H1 (cell line): Measurements from ENCODE around the gene UVRAG. TPM values are rescaled to one million over a fixed set of nuclear protein-coding genes. Genes with fewer than 3 reads are reported as not detected.

Experiments
- CTCF ChIA-PET: fragments of 300-600 bp; sonication (Branson Sonifier 250); formaldehyde crosslinking; loops from one replicate; lab custom pipeline; 2021; ENCODE audit not compliant: partially characterized antibody; lab: Charles Lee
- POLR2A ChIA-PET: fragments of 300-600 bp; sonication (Branson Sonifier 250); formaldehyde crosslinking; loops from one replicate; lab custom pipeline; 2021; ENCODE audit warnings: inconsistent platforms; ENCODE audit not compliant: partially characterized antibody; lab: Charles Lee
- DNase-seq, 2 experiments: peaks; one replicate each; pipeline versions ENCODE4 v3.0.0 to v3.0.0-alpha.2; 2010 to 2022; ENCODE audit warnings: low spot score in 2 of 2, low read depth in 1 of 2, mixed read lengths in 1 of 2
- FAIRE-seq: peaks from 2 replicates; lab custom pipeline; 2011; peaks lifted over from hg19 to GRCh38; lab: Jason Lieb, UNC
- H2AFZ ChIP-seq: 2 replicates; pipeline ENCODE4 v1.8.1; 2012; ENCODE audit warnings: low read length, inconsistent platforms
- H2AK5ac ChIP-seq: 2 replicates; pipeline ENCODE4 v1.6.1; 2013; ENCODE audit warnings: low read depth, low read length
- H2BK120ac ChIP-seq: replicated peaks from 2 replicates; pipeline ENCODE3; 2013; ENCODE audit warnings: low read depth, low read length, inconsistent platforms
- H2BK12ac ChIP-seq: 2 replicates; pipeline ENCODE4 v1.6.1; 2013; ENCODE audit warnings: low read depth, low read length
- H2BK15ac ChIP-seq: 2 replicates; pipeline ENCODE4 v1.6.1; 2013; ENCODE audit warnings: low read length
- H2BK20ac ChIP-seq: 2 replicates; pipeline ENCODE4 v1.6.1; 2013; ENCODE audit warnings: low read length
- H2BK5ac ChIP-seq: 2 replicates; pipeline ENCODE4 v1.6.1; 2013; ENCODE audit warnings: low read depth, low read length
- H3K14ac ChIP-seq: 2 replicates; pipeline ENCODE4 v1.6.1; 2013; ENCODE audit warnings: inconsistent platforms; ENCODE audit not compliant: insufficient read length
- H3K18ac ChIP-seq: 2 replicates; pipeline ENCODE4 v1.6.1; 2013; ENCODE audit warnings: low read length; ENCODE audit errors: extremely low read depth
- H3K23ac ChIP-seq: 2 replicates; pipeline ENCODE4 v1.6.1; 2013; ENCODE audit warnings: inconsistent platforms; ENCODE audit not compliant: insufficient read length
- H3K23me2 ChIP-seq: 2 replicates; pipeline ENCODE4 v1.6.1; 2013; ENCODE audit warnings: low read depth, low read length
- H3K27ac ChIP-seq: 2 replicates; pipeline ENCODE4 v1.6.1; 2011; ENCODE audit warnings: low read depth, low read length, inconsistent platforms
- H3K27me3 ChIP-seq, 4 experiments: replicated peaks in 1 of 4; 1 replicate in 1 of 4; 2 replicates in 3 of 4; pipeline versions ENCODE4 v1.6.1 to v1.8.1; 2011 to 2013; ENCODE audit warnings: low read length in 3 of 4, mild to moderate bottlenecking in 3 of 4, inconsistent platforms in 2 of 4, mixed read lengths in 2 of 4, moderate library complexity in 1 of 4; ENCODE audit not compliant: control insufficient read depth in 3 of 4, insufficient read depth in 3 of 4; ENCODE audit errors: extremely low read depth in 1 of 4
- H3K36me3 ChIP-seq, 4 experiments: 2 replicates each; pipeline versions ENCODE4 v1.6.1 to v1.8.1; 2011 to 2013; ENCODE audit warnings: mild to moderate bottlenecking in 4 of 4, low read length in 3 of 4, moderate library complexity in 2 of 4, control low read depth in 1 of 4, inconsistent platforms in 1 of 4; ENCODE audit not compliant: insufficient read depth in 4 of 4, control insufficient read depth in 2 of 4
- H3K4ac ChIP-seq: replicated peaks from 2 replicates; pipeline ENCODE3; 2013; ENCODE audit warnings: low read length, low read depth, mixed read lengths, inconsistent platforms; ENCODE audit not compliant: insufficient read length
- H3K4me1 ChIP-seq, 4 experiments: replicated peaks in 1 of 4; 1 replicate in 1 of 4; 2 replicates in 3 of 4; pipeline versions ENCODE4 v1.6.1 to v1.8.1; 2011 to 2013; ENCODE audit warnings: low read length in 3 of 4, inconsistent platforms in 2 of 4, mixed read lengths in 1 of 4; ENCODE audit not compliant: insufficient read depth in 4 of 4, control insufficient read depth in 3 of 4
- H3K4me2 ChIP-seq, 2 experiments: 2 replicates each; pipeline versions ENCODE4 v1.6.1 to v1.8.1; 2011 to 2013; ENCODE audit warnings: low read depth in 2 of 2, low read length in 2 of 2, control low read depth in 1 of 2, inconsistent platforms in 1 of 2, mild to moderate bottlenecking in 1 of 2; ENCODE audit not compliant: insufficient read depth in 1 of 2
- H3K4me3 ChIP-seq, 4 experiments: fragments of 200-600, 300-600 bp in 1 of 4; sonication (generic), shearing (Covaris generic), sonication (Bioruptor Twin) in 1 of 4; 2 replicates each; pipeline versions ENCODE4 v1.5.1 to v1.8.1; 2011 to 2016; ENCODE audit warnings: low read length in 4 of 4, low read depth in 3 of 4, control low read depth in 2 of 4, inconsistent platforms in 2 of 4, mild to moderate bottlenecking in 2 of 4, mixed read lengths in 1 of 4, moderate library complexity in 1 of 4; ENCODE audit not compliant: insufficient read depth in 2 of 4; ENCODE audit errors: extremely low read depth in 1 of 4
- H3K56ac ChIP-seq: replicated peaks from 2 replicates; pipeline ENCODE3; 2013; ENCODE audit warnings: low read depth, mild to moderate bottlenecking, mixed read lengths, low read length, inconsistent platforms; ENCODE audit not compliant: insufficient read length
- H3K79me1 ChIP-seq: 2 replicates; pipeline ENCODE4 v1.6.1; 2013; ENCODE audit warnings: low read depth, low read length, control low read depth
- H3K79me2 ChIP-seq, 2 experiments: 2 replicates each; pipeline versions ENCODE4 v1.6.1 to v1.8.1; 2012 to 2013; ENCODE audit warnings: low read length in 2 of 2, mild to moderate bottlenecking in 2 of 2, inconsistent platforms in 1 of 2; ENCODE audit not compliant: insufficient read depth in 2 of 2, control insufficient read depth in 1 of 2
- H3K9ac ChIP-seq, 4 experiments: replicated peaks in 1 of 4; 1 replicate in 1 of 4; 2 replicates in 3 of 4; pipeline versions ENCODE4 v1.6.1 to v1.8.1; 2011 to 2013; ENCODE audit warnings: low read depth in 3 of 4, low read length in 3 of 4, control low read depth in 2 of 4, mild to moderate bottlenecking in 2 of 4, moderate library complexity in 2 of 4, inconsistent platforms in 1 of 4; ENCODE audit errors: extremely low read depth in 1 of 4
- H3K9me3 ChIP-seq, 2 experiments: 2 replicates each; pipeline versions ENCODE4 v1.6.1 to v1.8.1; 2012 to 2013; ENCODE audit warnings: mild to moderate bottlenecking in 2 of 2, moderate library complexity in 2 of 2, control low read depth in 1 of 2, inconsistent platforms in 1 of 2, low read depth in 1 of 2, low read length in 1 of 2, mixed read lengths in 1 of 2; ENCODE audit not compliant: insufficient read depth in 2 of 2
- H4K20me1 ChIP-seq, 2 experiments: replicated peaks in 1 of 2; 2 replicates each; pipeline versions ENCODE3 to v1.8.1; 2011 to 2013; ENCODE audit warnings: inconsistent platforms in 2 of 2, low read length in 2 of 2, mild to moderate bottlenecking in 1 of 2; ENCODE audit not compliant: insufficient read depth in 2 of 2, control insufficient read depth in 1 of 2
- H4K5ac ChIP-seq: 2 replicates; pipeline ENCODE4 v1.6.1; 2013; ENCODE audit warnings: low read length, low read depth, mixed read lengths, inconsistent platforms; ENCODE audit not compliant: insufficient read length
- H4K8ac ChIP-seq: 2 replicates; pipeline ENCODE4 v1.8.0; 2013; ENCODE audit warnings: mild to moderate bottlenecking, moderate library complexity, low read length, inconsistent platforms; ENCODE audit not compliant: insufficient read depth; ENCODE audit errors: extremely low read depth
- H4K91ac ChIP-seq: replicated peaks from 2 replicates; pipeline ENCODE3; 2013; ENCODE audit warnings: low read length, mixed read lengths, inconsistent platforms; ENCODE audit not compliant: insufficient read length
- ATF2 ChIP-seq: IDR thresholded peaks from 2 replicates; pipeline ENCODE4 v1.6.1; 2012; ENCODE audit warnings: low read length, inconsistent platforms
- CHD1 ChIP-seq: IDR thresholded peaks from 2 replicates; pipeline ENCODE4 v1.6.1; 2012; ENCODE audit warnings: low read depth, low read length, improper control_type of control experiment
- E2F6 ChIP-seq: IDR thresholded peaks from 2 replicates; pipeline ENCODE4 v1.6.1; 2012; ENCODE audit warnings: inconsistent platforms
- EZH2 ChIP-seq: fragments of 200-600 bp; sonication (generic); IDR thresholded peaks from 2 replicates; pipeline ENCODE4 v1.7.1; 2012; ENCODE audit warnings: low read depth, mild to moderate bottlenecking, moderate library complexity, low read length, inconsistent platforms; ENCODE audit not compliant: severe bottlenecking
- HDAC2 ChIP-seq, 2 experiments: fragments of 300-600 bp in 1 of 2; sonication (generic) in 1 of 2; IDR thresholded peaks; 2 replicates each; pipeline ENCODE4 v1.6.1; 2011 to 2012; ENCODE audit warnings: low read depth in 2 of 2, low read length in 2 of 2, mild to moderate bottlenecking in 2 of 2, moderate library complexity in 2 of 2, borderline replicate concordance in 1 of 2, inconsistent platforms in 1 of 2
- JUN ChIP-seq: IDR thresholded peaks from 2 replicates; pipeline ENCODE4 v1.6.1; 2011; ENCODE audit warnings: low read depth, mild to moderate bottlenecking, improper control_type of control experiment, low read length
- JUND ChIP-seq: IDR thresholded peaks from 2 replicates; pipeline ENCODE4 v1.6.1; 2011; ENCODE audit warnings: mild to moderate bottlenecking, improper control_type of control experiment, low read length
- KDM4A ChIP-seq: IDR thresholded peaks from one replicate; pipeline ENCODE4 v1.7.1; 2012; ENCODE audit warnings: low read depth, mild to moderate bottlenecking, moderate library complexity, low read length, inconsistent platforms; ENCODE audit not compliant: severe bottlenecking
- POLR2A ChIP-seq, 2 experiments: IDR thresholded peaks; 1 replicate in 1 of 2; 2 replicates in 1 of 2; pipeline ENCODE4 v1.6.1; 2011; ENCODE audit warnings: low read depth in 2 of 2, low read length in 2 of 2, mild to moderate bottlenecking in 2 of 2; ENCODE audit errors: control extremely low read depth in 1 of 2
- POU5F1 ChIP-seq: IDR thresholded peaks from 2 replicates; pipeline ENCODE4 v1.6.1; 2011; ENCODE audit warnings: low read depth, mild to moderate bottlenecking, low read length, moderate library complexity
- SIRT6 ChIP-seq: IDR thresholded peaks from one replicate; pipeline ENCODE4 v1.7.1; 2012; ENCODE audit warnings: low read length, inconsistent platforms
- SIX5 ChIP-seq: IDR thresholded peaks from 2 replicates; pipeline ENCODE4 v1.6.1; 2011; ENCODE audit warnings: mild to moderate bottlenecking, low read depth, low read length
- SP2 ChIP-seq: IDR thresholded peaks from 2 replicates; pipeline ENCODE4 v1.6.1; 2012; ENCODE audit warnings: mild to moderate bottlenecking, low read length, inconsistent platforms
- WGBS, 2 experiments: shearing (Covaris generic) in 1 of 2; methylation state at CpG; one replicate each; pipeline versions ENCODE4 v1.1.6 to v1.1.7; 2013 to 2015; ENCODE audit warnings: low lambda C conversion rate in 2 of 2, mixed read lengths in 2 of 2, inconsistent platforms in 1 of 2, low coverage in 1 of 2, missing lambda C conversion rate in 1 of 2; ENCODE audit not compliant: insufficient replicate concordance in 2 of 2, insufficient coverage in 1 of 2, insufficient read length in 1 of 2; ENCODE audit errors: extremely low coverage in 1 of 2, missing lambda C conversion rate in 1 of 2; 5-methylcytosine and 5-hydroxymethylcytosine counted together
- polyA plus RNA-seq, 7 experiments: library from polyadenylated mRNA; depleted of rRNA in 3 of 7; stranded (reverse) in 5 of 7; unstranded in 2 of 7; fragments of >200 nt in 5 of 7; fragments of 200-250 nt in 2 of 7; gene quantifications; 1 replicate in 5 of 7; 2 replicates in 1 of 7; 4 replicates in 1 of 7; pipeline versions ENCODE4 v1.2.1 to v1.2.3, GENCODE V29; 2011 to 2013; ENCODE audit warnings: missing spikeins in 2 of 7, mixed read lengths in 2 of 7
- total RNA-seq: library from RNA; stranded (reverse); fragmentation: NEBNext Ultra II Directional; extraction: Animal tissue kit (Norgen Biotek cat#: 25700); gene quantifications from 2 replicates; pipeline ENCODE4 v1.2.1, GENCODE V29; 2021

UVRAG gene
- total and polyA plus RNA-seq, 2 of the 8 experiments (the other 6 are each of a cell fraction or from before 2014, with no cell fraction given), result 5.5 to 14.7 TPM

- Histone ChIP-seq H3K56ac (no peak overlapping the region), H2BK12ac (no peak overlapping the region), H3K23me2 (no peaks in the 10 kb centered on the region), H3K4me2 (no peak overlapping the region), H3K79me2 (no peaks in the 10 kb centered on the region), H2BK5ac (no peak overlapping the region), H3K9ac (no peak overlapping the region), H2BK20ac (no peak overlapping the region), H2AFZ (no peak overlapping the region), H3K9me3 (no peaks in the 10 kb centered on the region), H4K20me1 (no peaks in the 10 kb centered on the region), H3K27ac (no peak overlapping the region), H2AK5ac (no peak overlapping the region), H2BK15ac (no peak overlapping the region), H3K36me3 (peaks cover 0 to 34% (median 4%) of the 10 kb centered on the region in 4 experiments; a peak in 4 of 8 replicates), H3K14ac (no peak overlapping the region), H3K4me1 (no peaks in the 10 kb centered on the region), H4K5ac (no peak overlapping the region), H3K4ac (no peak overlapping the region), H3K4me3 (no peak overlapping the region), H3K79me1 (no peaks in the 10 kb centered on the region), H3K18ac (no peak overlapping the region), H4K91ac (no peak overlapping the region), H3K27me3 (no peaks in the 10 kb centered on the region), H3K23ac (no peak overlapping the region), H4K8ac (no peak overlapping the region), H2BK120ac (no peak overlapping the region)
- POLR2A ChIA-PET, result no interaction called here
- CTCF ChIA-PET, result no interaction called here
- DNase-seq (no peak), FAIRE-seq (no peak)
- 98% methylated on average over 2 of the region's 2 CpGs; no CpG with 5 or more reads in 1 of the 2 experiments for WGBS, 2 experiments
- no peak for TF ChIP-seq ATF2
- TF ChIP-seq SIRT6, result no peak
- no peak for TF ChIP-seq JUN
- no peak for TF ChIP-seq SIX5
- no peak for TF ChIP-seq HDAC2 (IDR thresholded peaks at IDR 0.05; ENCODE audit: borderline replicate concordance in 1 of 2, low read depth in 2 of 2, low read length in 2 of 2)
- TF ChIP-seq CHD1, result no peak
- TF ChIP-seq POLR2A (IDR thresholded peaks at IDR 0.05; ENCODE audit: control extremely low read depth in 1 of 2, low read depth in 2 of 2, low read length in 2 of 2), result no peak
- no peak for TF ChIP-seq JUND
- TF ChIP-seq KDM4A, result no peak
- TF ChIP-seq E2F6, result no peak
- TF ChIP-seq SP2, result no peak
- TF ChIP-seq POU5F1, result no peak
- TF ChIP-seq EZH2, result no peak
These were observed 193.5 kb downstream of the UVRAG start for GRCh38 chr11:76008474-76008873.
